Trophoblast cell (in vitro differentiated cells and primary cell): Measurements from ENCODE around the gene KARS1.
A peak's percentile ranks its signal among the peaks of the same experiment; 100 is the strongest.

ENCODE experiments used
- DNase-seq, 2 donors: peaks; one replicate each; pipeline ENCODE4 v3.0.0-alpha.2; 2016
- H2AFZ ChIP-seq: 2 replicates; pipeline ENCODE4 v1.6.1; 2013; ENCODE audit warnings: low read length, moderate library complexity, mild to moderate bottlenecking; ENCODE audit not compliant: insufficient read depth, poor library complexity
- H2AK5ac ChIP-seq: 2 replicates; pipeline ENCODE4 v1.6.1; 2013; ENCODE audit warnings: mild to moderate bottlenecking, low read length
- H2BK120ac ChIP-seq: 2 replicates; pipeline ENCODE4 v1.6.1; 2013; ENCODE audit warnings: low read length, mild to moderate bottlenecking, moderate library complexity; ENCODE audit not compliant: insufficient read depth, poor library complexity
- H2BK12ac ChIP-seq: 2 replicates; pipeline ENCODE4 v1.6.1; 2013; ENCODE audit warnings: mild to moderate bottlenecking, low read length, moderate library complexity
- H2BK5ac ChIP-seq: 2 replicates; pipeline ENCODE4 v1.6.1; 2013; ENCODE audit warnings: low read length, low read depth, moderate library complexity, mild to moderate bottlenecking; ENCODE audit not compliant: poor library complexity
- H3K14ac ChIP-seq: 2 replicates; pipeline ENCODE4 v1.6.1; 2013; ENCODE audit warnings: mild to moderate bottlenecking, low read length
- H3K18ac ChIP-seq: 2 replicates; pipeline ENCODE4 v1.6.1; 2013; ENCODE audit warnings: mild to moderate bottlenecking, low read length
- H3K23ac ChIP-seq: 2 replicates; pipeline ENCODE4 v1.6.1; 2013; ENCODE audit warnings: low read length
- H3K27ac ChIP-seq: 2 replicates; pipeline ENCODE4 v1.5.1; 2013; ENCODE audit warnings: low read depth, mild to moderate bottlenecking, inconsistent platforms, low read length, moderate library complexity
- H3K27me3 ChIP-seq: 2 replicates; pipeline ENCODE4 v1.6.1; 2013; ENCODE audit warnings: inconsistent platforms, mild to moderate bottlenecking, low read length, moderate library complexity; ENCODE audit not compliant: insufficient read depth
- H3K36me3 ChIP-seq, 2 experiments: 1 replicate in 1 of 2; 2 replicates in 1 of 2; pipeline ENCODE4 v1.6.1; 2013; ENCODE audit warnings: low read length in 2 of 2, mild to moderate bottlenecking in 2 of 2, moderate library complexity in 1 of 2; ENCODE audit not compliant: insufficient read depth in 2 of 2, control insufficient read depth in 1 of 2
- H3K4ac ChIP-seq: 2 replicates; pipeline ENCODE4 v1.6.1; 2013; ENCODE audit warnings: low read depth, mild to moderate bottlenecking, low read length, moderate library complexity
- H3K4me1 ChIP-seq, 2 experiments: 1 replicate in 1 of 2; 2 replicates in 1 of 2; pipeline ENCODE4 v1.6.1; 2013; ENCODE audit warnings: low read length in 2 of 2, mild to moderate bottlenecking in 2 of 2, moderate library complexity in 1 of 2; ENCODE audit not compliant: insufficient read depth in 2 of 2, control insufficient read depth in 1 of 2
- H3K4me2 ChIP-seq: 2 replicates; pipeline ENCODE4 v1.6.1; 2013; ENCODE audit warnings: inconsistent platforms, mild to moderate bottlenecking, low read length, moderate library complexity
- H3K4me3 ChIP-seq: 2 replicates; pipeline ENCODE4 v1.5.1; 2013; ENCODE audit warnings: mild to moderate bottlenecking, low read depth, low read length, inconsistent platforms
- H3K79me1 ChIP-seq: one replicate; pipeline ENCODE4 v1.6.1; 2013; ENCODE audit warnings: low read length
- H3K79me2 ChIP-seq: 2 replicates; pipeline ENCODE4 v1.6.1; 2013; ENCODE audit warnings: low read length, mild to moderate bottlenecking; ENCODE audit not compliant: control insufficient read depth, insufficient read depth, poor library complexity
- H3K9ac ChIP-seq: 2 replicates; pipeline ENCODE4 v1.6.1; 2013; ENCODE audit warnings: mild to moderate bottlenecking, low read length
- H3K9me3 ChIP-seq: 2 replicates; pipeline ENCODE4 v1.6.1; 2013; ENCODE audit warnings: low read depth, mild to moderate bottlenecking, control low read depth, inconsistent platforms, low read length; ENCODE audit not compliant: insufficient read depth
- H4K12ac ChIP-seq: 2 replicates; pipeline ENCODE4 v1.6.1; 2013; ENCODE audit warnings: low read depth, mild to moderate bottlenecking, low read length, moderate library complexity
- H4K8ac ChIP-seq: 2 replicates; pipeline ENCODE4 v1.6.1; 2013; ENCODE audit warnings: low read depth, mild to moderate bottlenecking, low read length, moderate library complexity
- H4K91ac ChIP-seq: one replicate; pipeline ENCODE4 v1.6.1; 2013; ENCODE audit warnings: low read depth, mild to moderate bottlenecking, low read length, moderate library complexity
- WGBS: extraction: QIAGEN DNeasy Blood & Tissue Kit; methylation state at CpG from one replicate; pipeline ENCODE4 v1.1.7; 2013; ENCODE audit warnings: missing lambda C conversion rate; ENCODE audit not compliant: insufficient read length, insufficient coverage; ENCODE audit errors: extremely low coverage; 5-methylcytosine and 5-hydroxymethylcytosine counted together

Gene KARS1

GRCh38 chr16:75621170-75621477 lies 26.3 kb downstream of the KARS1 start:
- H3K27me3 ChIP-seq = no peaks in the 10 kb centered on the region
- no peak overlapping the region for H2AK5ac ChIP-seq
- H4K91ac ChIP-seq = no peak overlapping the region
- peak in 1 of 2 donors; percentile 37 for DNase-seq
- H3K27ac ChIP-seq = no peak overlapping the region
- H2AFZ ChIP-seq = no peak overlapping the region
- H3K79me2 ChIP-seq = peaks cover 2% of the 10 kb centered on the region
- no peaks in the 10 kb centered on the region for H3K9me3 ChIP-seq
- no peak overlapping the region for H3K4me3 ChIP-seq
- H3K4ac ChIP-seq = no peak overlapping the region
- no peak overlapping the region for H3K4me2 ChIP-seq
- H3K23ac ChIP-seq = no peak overlapping the region
- H4K12ac ChIP-seq = no peak overlapping the region
- H3K14ac ChIP-seq = no peak overlapping the region
- no peak overlapping the region for H3K18ac ChIP-seq
- H3K79me1 ChIP-seq = peaks cover 3% of the 10 kb centered on the region
- H4K8ac ChIP-seq = no peak overlapping the region
- peaks cover 0 to 5% of the 10 kb centered on the region in 2 experiments for H3K4me1 ChIP-seq
- peaks cover 11 to 37% of the 10 kb centered on the region in 2 experiments for H3K36me3 ChIP-seq
- no peak overlapping the region for H3K9ac ChIP-seq
- no peak overlapping the region for H2BK5ac ChIP-seq
- no CpG with 5 or more reads among the region's 2 CpGs for WGBS
- H2BK120ac ChIP-seq = no peak overlapping the region
- no peak overlapping the region for H2BK12ac ChIP-seq

DNA sequence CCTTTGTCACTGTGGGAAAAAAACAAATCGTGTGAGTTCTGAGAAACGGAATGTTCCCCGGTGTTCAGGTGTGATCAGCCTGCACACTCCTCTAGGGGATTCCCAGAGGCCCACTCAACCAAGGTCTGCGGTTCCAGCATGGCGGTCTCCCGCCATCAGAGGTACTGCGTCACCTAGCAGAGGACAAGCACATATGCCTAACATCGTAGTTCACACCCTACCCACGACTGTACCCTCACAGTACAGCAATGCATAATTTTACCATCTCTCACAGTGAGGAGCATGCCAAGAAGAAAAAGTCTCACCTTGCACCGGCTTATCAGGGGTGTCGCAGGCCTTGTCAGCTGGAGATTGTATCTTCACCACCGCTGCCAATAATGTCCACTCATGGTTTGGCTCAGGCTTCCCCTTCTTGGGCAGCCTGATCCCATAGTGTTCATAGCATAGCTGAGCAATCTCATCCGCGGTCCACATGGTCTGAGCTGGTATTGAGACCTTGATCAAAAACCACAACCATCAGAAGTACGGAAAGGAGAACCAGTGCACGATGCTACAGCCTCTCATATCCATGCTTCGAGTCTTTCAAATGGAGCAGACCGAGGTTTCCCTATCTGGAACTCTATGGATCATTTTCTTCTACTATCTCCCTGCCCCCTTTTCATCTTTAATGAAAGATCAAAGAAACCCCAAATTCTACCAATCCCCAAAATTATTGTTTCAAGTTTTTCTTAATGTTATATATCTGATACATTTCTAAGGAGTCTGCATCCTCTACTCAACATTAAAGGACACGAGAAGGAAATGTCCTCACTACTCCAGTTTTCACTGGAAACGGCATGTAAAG lies 26.9 kb downstream of the KARS1 start:
- H3K27me3 ChIP-seq = no peaks in the 10 kb centered on the region
- no peak overlapping the region for H4K12ac ChIP-seq
- H3K4me1 ChIP-seq = peaks cover 0 to 5% of the 10 kb centered on the region in 2 experiments
- H2AFZ ChIP-seq = no peak overlapping the region
- no peak overlapping the region for H2AK5ac ChIP-seq
- no peak overlapping the region for H4K91ac ChIP-seq
- H3K36me3 ChIP-seq = peaks cover 12 to 35% of the 10 kb centered on the region in 2 experiments
- H3K4me2 ChIP-seq = no peak overlapping the region
- no peak overlapping the region for H2BK5ac ChIP-seq
- WGBS = no CpG with 5 or more reads among the region's 20 CpGs
- peaks cover 2% of the 10 kb centered on the region for H3K79me2 ChIP-seq
- no peak overlapping the region for H3K4me3 ChIP-seq
- no peak overlapping the region for H3K27ac ChIP-seq
- H3K9me3 ChIP-seq = no peaks in the 10 kb centered on the region
- no peak overlapping the region for H3K14ac ChIP-seq
- H2BK120ac ChIP-seq = no peak overlapping the region
- no peak overlapping the region for H3K23ac ChIP-seq
- DNase-seq = no peak
- no peak overlapping the region for H3K9ac ChIP-seq
- H3K79me1 ChIP-seq = peaks cover 3% of the 10 kb centered on the region
- no peak overlapping the region for H3K18ac ChIP-seq
- no peak overlapping the region for H4K8ac ChIP-seq
- H2BK12ac ChIP-seq = no peak overlapping the region
- no peak overlapping the region for H3K4ac ChIP-seq

DNA sequence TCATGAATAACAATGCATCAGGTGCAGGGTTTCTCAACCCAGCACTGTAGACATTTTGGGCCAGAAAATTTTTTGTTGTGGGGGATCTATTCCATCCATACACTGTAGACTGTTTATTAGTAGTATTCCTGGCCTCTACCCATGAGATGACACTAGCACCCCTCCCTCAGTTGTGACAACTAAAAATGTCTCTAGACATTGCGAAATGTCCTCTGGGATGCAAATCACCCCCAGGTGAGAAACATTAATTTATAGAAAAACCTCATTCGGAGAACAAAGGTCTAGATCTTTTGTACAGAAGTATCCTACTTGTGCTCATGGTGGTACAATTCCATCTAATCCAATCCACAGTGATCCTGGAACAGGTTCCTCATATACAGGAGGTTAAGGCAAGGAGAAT lies 28.7 kb downstream of the KARS1 start:
- no CpG with 5 or more reads among the region's 2 CpGs for WGBS

GRCh38 chr16:75617121-75617520 lies 30.3 kb downstream of the KARS1 start:
- Histone ChIP-seq H4K91ac (no peak overlapping the region), H3K9me3 (no peaks in the 10 kb centered on the region)

More for the DNA sequence above, 28.7 kb downstream of the KARS1 start:
- Histone ChIP-seq H3K9ac (no peak overlapping the region), H2AFZ (no peak overlapping the region), H4K8ac (no peak overlapping the region), H3K27me3 (no peaks in the 10 kb centered on the region), H3K79me2 (peaks cover 2% of the 10 kb centered on the region), H3K79me1 (peaks cover 3% of the 10 kb centered on the region), H3K27ac (no peak overlapping the region), H2BK120ac (no peak overlapping the region), H4K12ac (no peak overlapping the region), H3K36me3 (peaks cover 16 to 36% of the 10 kb centered on the region in 2 experiments), H3K4ac (no peak overlapping the region), H3K4me3 (no peak overlapping the region), H3K23ac (no peak overlapping the region), H3K18ac (no peak overlapping the region), H3K14ac (no peak overlapping the region), H3K4me2 (no peak overlapping the region), H3K4me1 (peaks cover 0 to 5% of the 10 kb centered on the region in 2 experiments), H2AK5ac (no peak overlapping the region), H3K9me3 (no peaks in the 10 kb centered on the region), H4K91ac (no peak overlapping the region), H2BK5ac (no peak overlapping the region), H2BK12ac (no peak overlapping the region)
- no peak for DNase-seq

More at GRCh38 chr16:75617121-75617520, 30.3 kb downstream of the KARS1 start:
- Histone ChIP-seq H2AFZ (no peak overlapping the region), H3K9ac (no peak overlapping the region), H4K8ac (no peak overlapping the region), H2BK12ac (no peak overlapping the region), H2BK120ac (no peak overlapping the region), H3K27ac (no peak overlapping the region), H3K14ac (no peak overlapping the region), H3K79me1 (no peaks in the 10 kb centered on the region), H3K4me1 (peaks cover 0 to 2% of the 10 kb centered on the region in 2 experiments), H3K23ac (no peak overlapping the region), H3K36me3 (peaks cover 26 to 47% of the 10 kb centered on the region in 2 experiments), H3K4ac (no peak overlapping the region), H3K18ac (no peak overlapping the region), H3K4me2 (no peak overlapping the region), H3K4me3 (no peak overlapping the region), H3K79me2 (no peaks in the 10 kb centered on the region), H4K12ac (no peak overlapping the region), H2AK5ac (no peak overlapping the region), H2BK5ac (no peak overlapping the region), H3K27me3 (no peaks in the 10 kb centered on the region)
- DNase-seq = no peak
- WGBS = no CpG with 5 or more reads among the region's 3 CpGs
